HG02938 (cell line): ENCODE results near the gene TMEM52B.
A peak's percentile ranks its signal among the peaks of the same experiment; 100 is the strongest.

ENCODE experiments used
- ATAC-seq: cut with Tn5 transposase; IDR thresholded peaks from one replicate; pipeline ENCODE4 v1.9.1; 2021; ENCODE audit warnings: mild to moderate bottlenecking, moderate library complexity; ENCODE audit not compliant: unreplicated experiment

Gene TMEM52B

GRCh38 chr12:10178821-10179220 lies at the start of gene TMEM52B:
Gene TMEM52B (plus strand): TSS chr12:10179032. CDS start chr12:10179575, 543 bp downstream.
- no peak for ATAC-seq

DNA sequence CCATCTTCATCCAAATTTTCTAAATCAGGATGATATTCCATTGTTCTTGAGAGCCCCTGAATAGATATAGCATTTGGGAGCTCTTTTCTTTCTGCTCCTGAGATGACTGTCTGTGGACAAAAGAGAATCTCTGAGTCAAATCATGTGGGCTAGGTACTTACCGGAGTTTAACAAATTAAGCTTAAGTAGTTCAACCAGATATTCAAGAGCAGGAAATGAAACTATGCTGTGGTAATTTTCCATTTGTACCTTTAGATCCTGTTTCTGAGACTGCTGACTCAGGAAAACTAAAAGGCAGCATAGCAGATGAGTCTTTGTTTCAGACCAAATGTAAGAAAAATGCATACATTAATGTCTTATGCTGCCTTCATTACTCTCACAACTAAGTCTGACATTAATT lies 48.8 kb upstream of the TMEM52B start, which contains the start of gene CLEC7A:
CLEC7A (minus strand) TSS at position 158 of the 400 bp plus-strand sequence; CDS start at position 41, 117 bp downstream.
- ATAC-seq, result peak; percentile 90

DNA sequence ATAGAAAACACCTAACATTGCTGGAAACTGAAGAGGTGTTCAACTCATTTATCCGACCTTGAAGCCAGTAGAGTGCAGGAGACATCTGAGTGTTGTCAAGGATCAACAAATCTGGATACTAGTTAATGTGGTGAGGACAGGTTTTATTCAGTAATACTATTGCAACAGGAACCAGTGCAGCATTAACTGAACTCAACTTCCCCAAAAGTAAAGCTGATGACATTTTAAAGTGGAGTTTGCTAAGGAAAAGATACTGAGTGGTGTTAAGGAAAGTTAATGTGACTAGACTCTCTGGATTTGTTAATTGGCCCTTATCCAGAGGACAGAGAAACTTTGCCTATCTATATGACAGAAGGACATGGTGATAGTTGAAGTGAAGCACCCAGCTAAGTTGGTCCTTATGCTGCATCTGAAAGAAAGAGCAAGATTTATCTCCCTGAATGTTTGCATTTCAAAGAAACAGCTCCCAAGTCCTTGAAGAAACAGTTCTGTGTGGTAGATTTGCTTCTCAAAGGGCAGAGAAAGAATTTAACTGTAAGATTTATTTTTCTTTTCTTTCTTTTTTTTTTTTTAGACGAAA lies 47.6 kb upstream of the TMEM52B start:
- ATAC-seq, result no peak

- no peak for ATAC-seq
Measured at GRCh38 chr12:10132850-10133370, 45.9 kb upstream of the TMEM52B start.

- ATAC-seq, result no peak
Measured at GRCh38 chr12:10135126-10135525, 43.7 kb upstream of the TMEM52B start.

- ATAC-seq, result no peak
Measured at GRCh38 chr12:10136637-10137205, 42.1 kb upstream of the TMEM52B start.

DNA sequence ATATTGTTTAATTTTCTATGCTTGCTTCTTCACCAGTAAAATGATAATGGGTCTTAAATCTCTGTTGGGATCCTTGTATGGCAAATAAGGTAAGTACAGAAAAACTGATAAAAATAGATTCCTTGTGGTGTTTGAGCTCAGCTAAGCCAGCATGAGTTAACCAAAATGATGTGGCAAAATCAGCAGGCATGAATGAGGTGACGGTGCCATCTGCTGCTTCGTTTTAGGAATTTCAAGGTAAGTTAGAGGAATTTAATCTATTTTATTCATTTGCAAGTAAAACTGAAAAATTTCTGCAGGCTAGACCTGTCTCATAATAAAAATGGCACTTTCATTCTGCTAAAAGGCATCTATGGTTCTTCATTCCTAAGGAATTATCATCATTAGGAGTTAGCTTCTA lies 38.8 kb upstream of the TMEM52B start:
- no peak for ATAC-seq

DNA sequence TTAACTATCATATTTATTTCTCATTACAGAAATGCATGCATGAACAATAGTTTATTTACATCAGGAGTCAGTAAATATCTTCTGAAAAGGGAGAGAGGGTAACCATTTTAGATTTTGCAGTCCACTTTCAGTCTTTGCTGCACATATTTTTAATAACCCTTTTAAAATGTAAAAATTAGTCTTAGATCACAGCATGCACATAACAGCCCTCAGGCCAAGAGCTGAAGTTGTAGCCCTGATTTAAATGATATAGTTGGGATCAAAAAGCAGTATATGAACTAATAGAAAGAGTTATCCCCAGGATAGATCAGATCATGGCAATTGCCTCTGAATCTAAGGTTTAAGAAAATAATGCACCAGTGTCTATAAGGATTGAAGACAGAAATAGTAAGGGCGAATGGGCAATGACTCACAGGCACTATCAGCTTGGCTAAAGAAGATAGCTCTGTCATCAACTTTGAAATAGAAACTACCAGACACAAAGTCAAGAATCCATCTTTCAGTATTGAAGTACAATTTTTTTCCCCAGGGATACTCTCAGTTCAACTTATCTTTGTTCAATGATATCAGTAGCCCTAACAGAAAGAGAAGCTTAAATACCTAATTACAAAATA lies 35.7 kb upstream of the TMEM52B start:
- no peak for ATAC-seq

- peak; percentile 61 for ATAC-seq
Measured at GRCh38 chr12:10147714-10148403, 31.0 kb upstream of the TMEM52B start.

DNA sequence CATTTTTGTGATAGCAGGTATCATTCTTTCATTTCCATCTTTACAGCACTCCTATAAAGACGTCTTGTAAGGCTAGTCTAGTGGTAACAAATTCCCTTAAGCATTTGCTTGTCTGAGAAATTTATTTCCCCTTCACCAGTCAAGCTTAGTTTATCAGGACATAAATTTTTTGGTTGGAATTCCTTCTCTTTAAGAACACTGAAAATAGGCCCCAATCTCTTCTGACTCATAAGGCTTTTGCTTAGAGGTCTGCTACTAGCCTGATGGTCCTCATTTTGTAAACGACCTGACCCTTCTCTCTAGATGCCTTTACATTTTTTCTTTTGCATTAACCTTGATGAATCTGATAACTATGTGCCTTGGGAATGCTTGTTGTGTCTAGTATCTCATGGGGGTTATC lies 27.2 kb upstream of the TMEM52B start:
- no peak for ATAC-seq

- peak; percentile 44 for ATAC-seq
Measured at GRCh38 chr12:10153271-10154144, 25.3 kb upstream of the TMEM52B start.

- no peak for ATAC-seq
Measured at GRCh38 chr12:10154145-10154496, 24.7 kb upstream of the TMEM52B start.

GRCh38 chr12:10155966-10156365 lies 22.9 kb upstream of the TMEM52B start:
- no peak for ATAC-seq

GRCh38 chr12:10158406-10158805 lies 20.4 kb upstream of the TMEM52B start:
- no peak for ATAC-seq

DNA sequence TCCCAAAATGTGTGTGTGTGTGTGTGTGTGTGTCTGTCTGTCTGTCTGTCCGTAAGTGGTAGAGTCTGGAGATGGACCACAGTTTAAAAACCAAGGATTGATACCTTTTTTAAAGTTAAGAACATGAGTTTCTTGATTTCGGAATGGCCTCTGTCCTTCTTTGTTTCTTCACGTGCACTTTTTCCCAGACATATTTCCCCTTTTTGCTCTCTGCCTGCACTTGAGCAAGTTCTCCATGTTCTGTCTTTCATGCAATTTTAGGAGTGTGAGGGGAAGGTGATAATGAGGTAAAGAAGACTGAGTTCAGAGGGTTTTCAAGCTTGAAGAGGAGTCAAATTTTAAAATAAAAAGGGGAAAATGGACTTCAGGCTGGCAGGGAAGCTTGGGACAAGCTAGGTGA lies 19.6 kb upstream of the TMEM52B start:
- no peak for ATAC-seq

GRCh38 chr12:10160617-10161385 lies 18.0 kb upstream of the TMEM52B start:
- no peak for ATAC-seq

- no peak for ATAC-seq
Measured at GRCh38 chr12:10163084-10163483, 15.7 kb upstream of the TMEM52B start.

GRCh38 chr12:10165421-10165820 lies 13.4 kb upstream of the TMEM52B start:
- no peak for ATAC-seq

GRCh38 chr12:10167599-10167998 lies 11.2 kb upstream of the TMEM52B start:
- no peak for ATAC-seq

- ATAC-seq, result no peak
Measured at GRCh38 chr12:10169104-10169503, 9.7 kb upstream of the TMEM52B start.
